Tibial nerve (tissue), 4 donors: ENCODE measurements around the gene ISG20L2. TPM values are rescaled to one million over a fixed set of nuclear protein-coding genes. Genes with fewer than 3 reads are reported as not detected.

ENCODE experiments used
- DNase-seq, 2 donors: peaks; one replicate each; pipeline ENCODE4 v3.0.0-alpha.2; 2019; ENCODE audit warnings: low spot score in 2 of 2
- H3K27ac ChIP-seq, 4 donors: fragments of 200-600 bp; sonication (generic) in 3 of 4; one replicate each; pipeline ENCODE4 v1.5.1; 2017 to 2019; ENCODE audit warnings: mild to moderate bottlenecking in 1 of 4
- H3K27me3 ChIP-seq, 2 donors: fragments of 200-600 bp; sonication (generic) in 1 of 2; one replicate each; pipeline versions ENCODE4 v1.5.1 to v1.6.0; 2017 to 2019
- H3K36me3 ChIP-seq, 3 donors: fragments of 200-600 bp; sonication (generic); one replicate each; pipeline ENCODE4 v1.5.1; 2018 to 2019
- H3K4me1 ChIP-seq, 4 donors: fragments of 200-600 bp; sonication (generic) in 3 of 4; one replicate each; pipeline ENCODE4 v1.5.1; 2017 to 2019
- H3K4me3 ChIP-seq, 4 donors: fragments of 200-600 bp; sonication (generic) in 3 of 4; one replicate each; pipeline ENCODE4 v1.5.1; 2017 to 2019; ENCODE audit warnings: mild to moderate bottlenecking in 1 of 4, moderate library complexity in 1 of 4
- H3K9me3 ChIP-seq, 4 donors: fragments of 200-600 bp; sonication (generic) in 3 of 4; one replicate each; pipeline ENCODE4 v1.5.1; 2017 to 2019
- CTCF ChIP-seq, 5 experiments: fragments of 200-600 bp in 3 of 5; fragments of 450-650 bp in 2 of 5; sonication (generic) in 3 of 5; IDR thresholded peaks; one replicate each; pipeline ENCODE4 v1.5.1; 2016 to 2019; ENCODE audit warnings: antibody characterized with exemption in 5 of 5, mild to moderate bottlenecking in 3 of 5, moderate library complexity in 2 of 5
- EP300 ChIP-seq, 2 donors: sonication (generic); formaldehyde crosslinking; IDR thresholded peaks; one replicate each; pipeline ENCODE4 v1.6.1; 2017; ENCODE audit warnings: antibody characterized with exemption in 2 of 2, mild to moderate bottlenecking in 1 of 2
- POLR2A ChIP-seq, 2 donors: fragments of 450-650 bp; IDR thresholded peaks; one replicate each; pipeline ENCODE4 v1.6.1; 2017; ENCODE audit warnings: antibody characterized with exemption in 2 of 2, mild to moderate bottlenecking in 2 of 2, moderate library complexity in 2 of 2
- WGBS, 2 donors: methylation state at CpG; one replicate each; pipeline ENCODE4 v1.1.5; 2018; 5-methylcytosine and 5-hydroxymethylcytosine counted together
- total RNA-seq, 4 donors: library from RNA; depleted of rRNA; stranded (reverse); fragments of >200 nt; gene quantifications; one replicate each; pipeline ENCODE4 v1.1.0, GENCODE V29; 2016

ISG20L2 gene
- total RNA-seq, 4 donors from 2014 or later: 10.1 to 24.9 (median 18.6) TPM

- WGBS, 2 donors: 36% methylated on average over 1 of the region's 1 CpG; no CpG with 5 or more reads in 1 of the 2 donors
- H3K27ac ChIP-seq: no peak overlapping the region
Measured at GRCh38 chr1:156698995-156699394, 29.6 kb downstream of the ISG20L2 start.

GRCh38 chr1:156697481-156697880, 31.1 kb downstream of the ISG20L2 start:
- 54 to 56% methylated on average over 8 of the region's 8 CpGs for WGBS, 2 donors

More at GRCh38 chr1:156698995-156699394, 29.6 kb downstream of the ISG20L2 start:
- no peak for TF ChIP-seq CTCF (IDR thresholded peaks at IDR 0.05)
- no peak for TF ChIP-seq POLR2A (IDR thresholded peaks at IDR 0.05)
- no peak for TF ChIP-seq EP300 (IDR thresholded peaks at IDR 0.05)
- Histone ChIP-seq H3K4me3 (no peak overlapping the region), H3K4me1 (peaks cover 0 to 11% (median 0%) of the 10 kb centered on the region in 4 donors), H3K27me3 (peaks cover 0 to 22% of the 10 kb centered on the region in 2 donors), H3K9me3 (no peaks in the 10 kb centered on the region), H3K36me3 (peaks cover 0 to 21% (median 0%) of the 10 kb centered on the region in 3 donors)
- no peak for DNase-seq

GRCh38 chr1:156696755-156697154, 31.8 kb downstream of the ISG20L2 start:
- no peaks in the 10 kb centered on the region for H3K9me3 ChIP-seq
- no peak for TF ChIP-seq EP300 (IDR thresholded peaks at IDR 0.05)
- no peak for TF ChIP-seq POLR2A (IDR thresholded peaks at IDR 0.05)
- no peak for TF ChIP-seq CTCF (IDR thresholded peaks at IDR 0.05)
- 83% methylated on average over 8 of the region's 8 CpGs for WGBS, 2 donors
- H3K27me3 ChIP-seq: peaks cover 0 to 33% of the 10 kb centered on the region in 2 donors
- no peak overlapping the region for H3K27ac ChIP-seq
- H3K4me1 ChIP-seq: peaks cover 0 to 15% (median 9%) of the 10 kb centered on the region in 4 donors
- no peak for DNase-seq
- no peak overlapping the region for H3K4me3 ChIP-seq
- peaks cover 0 to 21% (median 0%) of the 10 kb centered on the region in 3 donors for H3K36me3 ChIP-seq

More at GRCh38 chr1:156697481-156697880, 31.1 kb downstream of the ISG20L2 start:
- DNase-seq: no peak
- Histone ChIP-seq H3K27ac (no peak overlapping the region), H3K36me3 (peaks cover 0 to 21% (median 0%) of the 10 kb centered on the region in 3 donors), H3K9me3 (no peaks in the 10 kb centered on the region), H3K4me3 (no peak overlapping the region), H3K27me3 (peaks cover 0 to 26% of the 10 kb centered on the region in 2 donors), H3K4me1 (peaks cover 0 to 8% (median 1%) of the 10 kb centered on the region in 4 donors)
- TF ChIP-seq EP300 (IDR thresholded peaks at IDR 0.05): no peak
- no peak for TF ChIP-seq POLR2A (IDR thresholded peaks at IDR 0.05)
- no peak for TF ChIP-seq CTCF (IDR thresholded peaks at IDR 0.05)

- Histone ChIP-seq H3K36me3 (peaks cover 0 to 8% (median 0%) of the 10 kb centered on the region in 3 donors), H3K4me3 (no peak overlapping the region), H3K4me1 (peaks cover 0 to 35% (median 15%) of the 10 kb centered on the region in 4 donors), H3K27me3 (peaks cover 0 to 53% of the 10 kb centered on the region in 2 donors), H3K27ac (no peak overlapping the region), H3K9me3 (no peaks in the 10 kb centered on the region)
- DNase-seq: no peak
- TF ChIP-seq EP300 (IDR thresholded peaks at IDR 0.05): no peak
- TF ChIP-seq CTCF (IDR thresholded peaks at IDR 0.05): no peak
- no peak for TF ChIP-seq POLR2A (IDR thresholded peaks at IDR 0.05)
- 88 to 90% methylated on average over 5 of the region's 5 CpGs for WGBS, 2 donors
Measured at GRCh38 chr1:156694690-156694962, 33.9 kb downstream of the ISG20L2 start.

GRCh38 chr1:156693848-156694689, 34.5 kb downstream of the ISG20L2 start:
- Histone ChIP-seq H3K36me3 (peaks cover 0 to 5% (median 0%) of the 10 kb centered on the region in 3 donors), H3K4me1 (peaks cover 0 to 40% (median 18%) of the 10 kb centered on the region in 4 donors), H3K27me3 (peaks cover 0 to 53% of the 10 kb centered on the region in 2 donors), H3K27ac (no peak overlapping the region), H3K4me3 (no peak overlapping the region), H3K9me3 (no peaks in the 10 kb centered on the region)
- DNase-seq: no peak
- no peak for TF ChIP-seq CTCF (IDR thresholded peaks at IDR 0.05)
- no peak for TF ChIP-seq POLR2A (IDR thresholded peaks at IDR 0.05)
- no peak for TF ChIP-seq EP300 (IDR thresholded peaks at IDR 0.05)
- 75 to 80% methylated on average over 12 of the region's 12 CpGs for WGBS, 2 donors
